C4-2B (cell line): ENCODE data around the gene CTSF.
A peak's percentile ranks its signal among the peaks of the same experiment; 100 is the strongest.
"Not testable (repeated sequence)": the region's sequence is repeated elsewhere in the genome, so short reads cannot be mapped to it uniquely, and the experiment has no call there.

Source experiments
- H3K27ac ChIP-seq: fragments of 450-650 bp; 2 replicates; pipeline ENCODE4 v1.5.1; 2017
- ZFX ChIP-seq: fragments of 450-650 bp; IDR thresholded peaks from 2 replicates; pipeline ENCODE4 v1.6.1; 2017
- TF ChIP-seq, protein P1 (sequence below): fragments of 450-650 bp; conservative IDR thresholded peaks from 2 replicates; pipeline ENCODE4 v1.5.1; 2017; ENCODE audit warnings: mild to moderate bottlenecking

CTSF gene

GRCh38 chr11:66586136-66586535 lies 17.7 kb upstream of the CTSF start:
- TF ChIP-seq, protein P1, sequence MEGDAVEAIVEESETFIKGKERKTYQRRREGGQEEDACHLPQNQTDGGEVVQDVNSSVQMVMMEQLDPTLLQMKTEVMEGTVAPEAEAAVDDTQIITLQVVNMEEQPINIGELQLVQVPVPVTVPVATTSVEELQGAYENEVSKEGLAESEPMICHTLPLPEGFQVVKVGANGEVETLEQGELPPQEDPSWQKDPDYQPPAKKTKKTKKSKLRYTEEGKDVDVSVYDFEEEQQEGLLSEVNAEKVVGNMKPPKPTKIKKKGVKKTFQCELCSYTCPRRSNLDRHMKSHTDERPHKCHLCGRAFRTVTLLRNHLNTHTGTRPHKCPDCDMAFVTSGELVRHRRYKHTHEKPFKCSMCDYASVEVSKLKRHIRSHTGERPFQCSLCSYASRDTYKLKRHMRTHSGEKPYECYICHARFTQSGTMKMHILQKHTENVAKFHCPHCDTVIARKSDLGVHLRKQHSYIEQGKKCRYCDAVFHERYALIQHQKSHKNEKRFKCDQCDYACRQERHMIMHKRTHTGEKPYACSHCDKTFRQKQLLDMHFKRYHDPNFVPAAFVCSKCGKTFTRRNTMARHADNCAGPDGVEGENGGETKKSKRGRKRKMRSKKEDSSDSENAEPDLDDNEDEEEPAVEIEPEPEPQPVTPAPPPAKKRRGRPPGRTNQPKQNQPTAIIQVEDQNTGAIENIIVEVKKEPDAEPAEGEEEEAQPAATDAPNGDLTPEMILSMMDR = no peak
- no peak for TF ChIP-seq ZFX
- no peak overlapping the region for H3K27ac ChIP-seq

DNA sequence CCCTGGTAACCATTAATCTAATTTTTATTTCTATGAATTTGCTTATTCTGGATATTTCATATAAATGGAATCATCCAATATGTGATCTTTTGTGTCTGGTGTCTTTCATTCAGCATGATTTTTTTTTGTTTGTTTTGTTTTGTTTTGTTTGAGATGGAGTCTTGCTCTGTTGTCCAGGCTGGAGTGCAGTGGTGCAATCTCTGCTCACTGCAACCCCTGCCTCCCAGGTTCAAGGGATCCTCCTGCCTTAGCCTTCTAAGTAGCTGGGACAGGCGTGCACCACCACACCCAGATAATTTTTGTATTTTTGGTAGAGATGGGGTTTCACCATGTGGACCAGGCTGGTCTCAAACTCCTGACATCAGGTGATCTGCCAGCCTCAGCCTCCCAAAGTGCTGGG lies 17.0 kb upstream of the CTSF start:
- not testable (repeated sequence) for H3K27ac ChIP-seq

DNA sequence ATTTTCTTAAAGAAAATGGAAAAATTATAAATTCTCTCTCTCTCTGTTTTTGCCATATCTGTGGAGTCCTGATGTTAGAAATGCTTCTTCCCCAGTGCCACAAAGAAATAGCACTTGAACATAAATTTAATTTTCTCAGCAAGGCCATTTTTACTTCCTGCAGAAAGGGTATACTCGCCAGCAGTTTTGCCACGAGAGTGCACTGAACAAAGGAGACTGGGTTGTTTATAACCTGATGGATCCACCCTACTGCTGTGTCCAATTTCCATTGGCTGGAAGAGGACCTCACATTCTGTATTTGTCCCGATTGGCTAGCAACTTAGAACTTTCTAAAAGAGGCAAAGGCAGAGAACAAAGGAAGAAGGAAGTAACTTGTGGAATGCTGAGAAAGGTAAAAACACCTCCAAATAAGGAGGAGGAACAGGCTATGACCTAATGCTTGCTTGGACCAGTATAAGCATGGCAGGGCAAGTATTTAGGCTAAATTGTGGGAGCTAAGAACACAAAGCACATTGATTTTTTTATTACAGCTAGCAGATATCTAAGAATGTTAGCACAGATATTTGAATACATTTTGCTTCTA lies 14.2 kb upstream of the CTSF start:
- H3K27ac ChIP-seq = not testable (repeated sequence)

GRCh38 chr11:66581261-66581660 lies 12.9 kb upstream of the CTSF start:
- TF ChIP-seq, protein P1 = no peak
- TF ChIP-seq ZFX = no peak
- H3K27ac ChIP-seq = no peak overlapping the region

DNA sequence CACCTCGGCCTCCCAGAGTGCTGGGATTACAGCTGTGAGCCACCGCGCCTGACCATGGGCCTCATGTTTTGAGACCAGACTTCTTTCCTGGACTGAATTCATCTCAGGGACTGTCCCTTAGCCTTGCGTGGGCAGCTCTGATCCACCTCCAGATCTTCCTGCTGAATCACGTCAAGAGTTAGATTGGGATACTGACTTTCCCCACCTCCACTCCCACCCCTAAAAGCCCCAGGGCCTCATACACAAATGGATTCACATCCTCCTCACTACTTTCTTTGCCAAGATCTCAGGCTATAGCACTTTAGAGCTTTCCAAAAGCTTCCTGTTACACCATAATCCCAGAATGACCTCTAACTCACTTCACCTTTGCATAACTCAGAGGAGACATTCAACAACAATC lies 12.4 kb upstream of the CTSF start:
- no peak overlapping the region for H3K27ac ChIP-seq
- TF ChIP-seq, protein P1 = no peak
- no peak for TF ChIP-seq ZFX

GRCh38 chr11:66579017-66579606 lies 10.7 kb upstream of the CTSF start:
- H3K27ac ChIP-seq = no peak overlapping the region
- TF ChIP-seq, protein P1 = peak; percentile 87
- TF ChIP-seq ZFX = no peak

DNA sequence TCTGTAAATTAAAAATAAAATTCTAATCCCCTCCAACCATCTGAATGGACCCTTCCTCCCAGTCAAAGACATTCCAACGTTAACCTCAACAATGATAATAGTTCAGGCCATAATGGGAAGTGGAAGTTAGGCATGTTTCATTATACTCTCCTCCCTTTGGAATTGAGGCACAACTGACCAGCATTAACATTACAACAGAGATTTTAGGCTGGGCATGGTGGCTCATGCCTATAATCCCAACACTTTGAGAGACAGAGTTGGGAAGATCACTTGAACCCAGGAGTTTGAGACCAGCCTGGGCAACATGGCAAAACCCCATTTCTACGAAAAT lies 2.4 kb upstream of the CTSF start:
- H3K27ac ChIP-seq = no peak overlapping the region
- no peak for TF ChIP-seq ZFX
- TF ChIP-seq, protein P1 = no peak

- H3K27ac ChIP-seq = no peak overlapping the region
These were observed 1.9 kb upstream of the CTSF start for GRCh38 chr11:66570079-66570849.

More at GRCh38 chr11:66570079-66570849, 1.9 kb upstream of the CTSF start:
- TF ChIP-seq ZFX = no peak
- TF ChIP-seq, protein P1 = no peak
